OCI-LY3 (cell line): ENCODE results near the gene SPECC1.

Experiments used
- H2AFZ ChIP-seq: fragments of 200-600, 300-600 bp; shearing (Covaris generic); 2 replicates; pipeline ENCODE4 v1.6.0; 2014; ENCODE audit warnings: antibody characterized with exemption, low read depth, low read length
- H3K27ac ChIP-seq: fragments of 200-600, 300-600 bp; sonication (generic); 2 replicates; pipeline ENCODE4 v1.5.1; 2014; ENCODE audit warnings: mild to moderate bottlenecking, low read length, moderate library complexity, mixed read lengths
- H3K27me3 ChIP-seq: fragments of 200-600, 300-600 bp; sonication (generic); 2 replicates; pipeline ENCODE4 v1.6.1; 2014; ENCODE audit warnings: low read depth, low read length, mixed read lengths
- H3K36me3 ChIP-seq: fragments of 200-600, 300-600 bp; sonication (generic); replicated peaks from 2 replicates; pipeline ENCODE3; 2014; ENCODE audit warnings: low read depth, low read length, mixed read lengths
- H3K4me1 ChIP-seq: fragments of 300-600, 200-600 bp; sonication (generic); 2 replicates; pipeline ENCODE4 v1.6.1; 2014; ENCODE audit warnings: low read length, mixed read lengths
- H3K4me2 ChIP-seq: fragments of 200-600, 300-600 bp; sonication (generic); 2 replicates; pipeline ENCODE4 v1.6.1; 2014; ENCODE audit warnings: low read length, mixed read lengths
- H3K4me3 ChIP-seq: fragments of 300-600, 200-600 bp; sonication (generic); 2 replicates; pipeline ENCODE4 v1.5.1; 2014; ENCODE audit warnings: antibody characterized with exemption, mild to moderate bottlenecking, low read length, moderate library complexity
- H3K79me2 ChIP-seq: fragments of 300-600, 200-600 bp; shearing (Covaris generic); 2 replicates; pipeline ENCODE4 v1.6.1; 2014; ENCODE audit warnings: mild to moderate bottlenecking, low read length, mixed read lengths
- H3K9ac ChIP-seq: fragments of 300-600, 200-600 bp; shearing (Covaris generic); 2 replicates; pipeline ENCODE4 v1.6.0; 2014; ENCODE audit warnings: mild to moderate bottlenecking, low read length, moderate library complexity
- H3K9me3 ChIP-seq: fragments of 200-600, 300-600 bp; shearing (Covaris generic); 2 replicates; pipeline ENCODE4 v1.6.1; 2014; ENCODE audit warnings: low read length, mixed read lengths; ENCODE audit not compliant: insufficient read depth
- H4K20me1 ChIP-seq: fragments of 200-600, 300-600 bp; sonication (generic); 2 replicates; pipeline ENCODE4 v1.6.1; 2016; ENCODE audit warnings: low read length, mixed read lengths; ENCODE audit not compliant: insufficient read depth
- EZH2phosphoT487 ChIP-seq: fragments of 200-600 bp; shearing (Covaris generic); IDR thresholded peaks from 2 replicates; pipeline ENCODE4 v1.6.1; 2018; ENCODE audit warnings: antibody characterized with exemption, mixed run types, low read depth
- TF ChIP-seq, protein P1 (sequence below): fragments of 200-600, 300-600 bp; sonication (generic); IDR thresholded peaks from 2 replicates; pipeline ENCODE4 v1.5.1; 2014; ENCODE audit warnings: antibody characterized with exemption, low read length, low read depth

SPECC1 gene

DNA sequence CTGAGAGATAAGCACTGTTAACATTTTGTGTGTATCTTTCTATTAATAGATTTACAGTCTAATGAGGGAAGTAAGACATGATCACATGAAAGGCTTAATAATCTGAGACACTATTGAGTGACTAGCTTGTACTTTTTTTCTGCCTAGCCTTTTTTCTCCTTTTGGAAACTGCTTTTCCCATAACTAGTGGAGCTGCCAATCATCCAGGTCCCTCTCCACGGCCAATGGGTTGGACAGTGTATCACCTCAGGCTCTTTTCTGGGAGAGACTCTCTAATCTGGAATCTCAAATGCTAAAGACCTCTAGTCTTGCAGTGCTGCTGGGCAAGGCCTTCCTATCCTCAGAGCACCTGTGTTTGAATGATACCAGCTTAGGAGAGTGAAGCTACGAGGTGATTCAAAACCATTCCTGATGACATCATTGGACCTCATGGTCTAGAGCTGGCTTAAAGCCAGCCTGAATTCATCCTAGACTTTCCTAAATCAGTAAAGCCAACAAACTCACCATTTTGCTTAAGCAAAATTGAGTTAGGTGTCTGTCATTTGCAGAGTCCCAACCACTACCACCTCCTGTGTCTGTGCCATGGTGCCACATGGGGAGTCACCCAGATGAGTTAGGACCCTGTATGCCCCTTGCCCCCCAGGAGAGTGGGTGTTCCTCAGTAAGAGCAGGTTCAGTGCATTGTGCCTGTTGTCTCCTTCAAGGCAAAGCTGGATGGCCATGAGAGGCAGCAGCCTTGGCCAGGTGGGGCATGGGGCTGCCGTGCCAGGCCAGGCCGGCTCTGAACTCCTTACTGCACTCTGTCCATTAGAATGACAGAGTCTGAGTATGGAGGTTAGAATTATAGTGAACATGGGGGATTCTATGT lies 62.9 kb downstream of the SPECC1 start:
- Histone ChIP-seq H4K20me1 (no peaks in the 10 kb centered on the region), H3K27me3 (no peaks in the 10 kb centered on the region), H3K9ac (no peak overlapping the region), H3K4me2 (no peak overlapping the region), H3K27ac (no peak overlapping the region), H3K4me1 (peaks cover 29% of the 10 kb centered on the region), H3K4me3 (no peak overlapping the region), H3K79me2 (no peaks in the 10 kb centered on the region), H2AFZ (no peak overlapping the region), H3K9me3 (no peaks in the 10 kb centered on the region), H3K36me3 (no peaks in the 10 kb centered on the region)
- TF ChIP-seq EZH2phosphoT487 = no peak
- TF ChIP-seq, protein P1, sequence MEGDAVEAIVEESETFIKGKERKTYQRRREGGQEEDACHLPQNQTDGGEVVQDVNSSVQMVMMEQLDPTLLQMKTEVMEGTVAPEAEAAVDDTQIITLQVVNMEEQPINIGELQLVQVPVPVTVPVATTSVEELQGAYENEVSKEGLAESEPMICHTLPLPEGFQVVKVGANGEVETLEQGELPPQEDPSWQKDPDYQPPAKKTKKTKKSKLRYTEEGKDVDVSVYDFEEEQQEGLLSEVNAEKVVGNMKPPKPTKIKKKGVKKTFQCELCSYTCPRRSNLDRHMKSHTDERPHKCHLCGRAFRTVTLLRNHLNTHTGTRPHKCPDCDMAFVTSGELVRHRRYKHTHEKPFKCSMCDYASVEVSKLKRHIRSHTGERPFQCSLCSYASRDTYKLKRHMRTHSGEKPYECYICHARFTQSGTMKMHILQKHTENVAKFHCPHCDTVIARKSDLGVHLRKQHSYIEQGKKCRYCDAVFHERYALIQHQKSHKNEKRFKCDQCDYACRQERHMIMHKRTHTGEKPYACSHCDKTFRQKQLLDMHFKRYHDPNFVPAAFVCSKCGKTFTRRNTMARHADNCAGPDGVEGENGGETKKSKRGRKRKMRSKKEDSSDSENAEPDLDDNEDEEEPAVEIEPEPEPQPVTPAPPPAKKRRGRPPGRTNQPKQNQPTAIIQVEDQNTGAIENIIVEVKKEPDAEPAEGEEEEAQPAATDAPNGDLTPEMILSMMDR = no peak

DNA sequence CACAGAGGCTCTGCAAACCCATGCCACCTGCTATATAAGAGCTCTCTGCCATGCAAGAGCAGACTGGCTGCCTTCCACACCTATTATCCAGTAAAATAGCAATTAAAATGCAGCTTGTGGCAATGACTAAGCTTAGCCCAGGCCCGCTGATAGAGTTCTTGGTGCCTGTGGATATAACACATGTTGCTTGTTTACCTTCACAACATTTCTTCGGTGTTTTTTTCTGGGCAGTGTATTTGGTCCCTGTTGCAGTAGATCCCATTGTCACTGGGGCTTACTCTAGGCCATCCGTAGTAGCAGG lies 63.5 kb downstream of the SPECC1 start:
- Histone ChIP-seq H3K36me3 (no peaks in the 10 kb centered on the region), H3K4me3 (no peak overlapping the region), H3K79me2 (no peaks in the 10 kb centered on the region), H3K9me3 (no peaks in the 10 kb centered on the region), H4K20me1 (no peaks in the 10 kb centered on the region), H3K27me3 (no peaks in the 10 kb centered on the region), H3K4me2 (no peak overlapping the region), H3K9ac (no peak overlapping the region), H3K4me1 (peaks cover 29% of the 10 kb centered on the region), H2AFZ (no peak overlapping the region), H3K27ac (no peak overlapping the region)
- no peak for TF ChIP-seq EZH2phosphoT487
- TF ChIP-seq, protein P1 = no peak

DNA sequence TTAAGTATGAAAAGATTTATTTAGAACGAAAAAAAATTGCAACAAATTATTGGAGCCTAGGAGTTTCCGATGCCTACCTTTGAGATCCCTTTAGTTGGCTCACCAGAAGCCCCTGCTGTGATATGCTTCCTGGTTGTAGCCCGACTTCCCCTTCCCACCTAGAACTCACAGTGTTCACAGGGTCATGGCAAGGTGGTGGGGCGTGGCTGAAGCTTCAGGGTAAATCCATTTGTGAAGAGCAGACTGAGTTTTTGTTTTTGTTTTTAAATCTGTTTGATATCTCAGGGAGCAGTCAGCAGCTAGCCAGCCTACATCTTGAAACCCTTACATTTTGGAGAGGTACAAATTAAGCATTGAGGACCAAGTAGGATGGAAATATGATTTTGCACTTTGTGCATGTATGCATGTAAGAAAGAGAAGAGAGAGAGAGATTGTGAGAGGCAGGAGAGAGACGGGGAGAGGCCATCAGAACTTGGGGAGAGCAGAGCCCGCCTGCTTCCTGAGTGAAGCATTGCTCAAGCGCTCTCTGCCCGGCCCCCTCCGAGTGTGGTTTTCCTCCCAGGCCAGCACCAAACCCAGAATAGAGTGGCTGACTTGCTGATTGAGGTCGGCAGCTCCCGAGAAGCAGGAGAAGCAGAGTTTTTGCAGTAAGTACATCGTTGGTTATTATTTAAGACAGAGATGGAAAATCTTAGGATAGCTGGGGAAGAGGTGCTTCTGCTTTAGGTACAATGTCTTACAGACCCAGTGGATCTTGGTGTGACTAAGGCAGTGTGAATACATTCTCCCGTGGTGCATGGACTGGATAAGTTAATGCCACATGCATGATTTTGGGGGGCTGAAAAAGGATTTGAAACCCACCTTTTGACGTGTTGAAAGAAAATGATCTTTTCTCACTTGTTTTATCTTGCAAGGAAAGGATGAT lies 64.2 kb downstream of the SPECC1 start:
- Histone ChIP-seq H3K9ac (no peak overlapping the region), H3K4me1 (peaks cover 29% of the 10 kb centered on the region), H3K27ac (no peak overlapping the region), H4K20me1 (no peaks in the 10 kb centered on the region), H3K36me3 (no peaks in the 10 kb centered on the region), H3K27me3 (no peaks in the 10 kb centered on the region), H3K9me3 (no peaks in the 10 kb centered on the region), H3K79me2 (no peaks in the 10 kb centered on the region), H3K4me3 (no peak overlapping the region), H3K4me2 (peak overlapping the region; percentile 56), H2AFZ (no peak overlapping the region)
- TF ChIP-seq EZH2phosphoT487 = no peak
- TF ChIP-seq, protein P1 = no peak

DNA sequence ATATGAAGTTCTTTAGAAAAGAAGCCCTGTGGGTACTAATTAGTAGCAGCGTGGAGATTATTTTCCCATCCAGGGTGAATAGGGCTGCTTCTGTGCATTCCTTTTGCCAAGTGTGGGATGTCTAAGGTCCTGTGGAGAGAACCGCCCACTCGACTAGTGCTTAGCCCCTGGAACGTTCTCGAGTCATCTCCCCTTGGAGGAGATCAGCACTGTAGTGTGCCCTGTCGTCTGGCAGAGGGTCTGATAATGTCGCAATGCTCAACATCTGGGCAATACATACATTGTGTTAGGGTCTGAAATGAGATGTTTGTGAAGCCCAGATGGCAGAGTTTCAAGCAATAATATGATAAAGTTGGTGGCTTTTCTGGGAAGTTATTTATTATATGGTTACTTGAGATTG lies 64.8 kb downstream of the SPECC1 start:
- Histone ChIP-seq H2AFZ (no peak overlapping the region), H3K27me3 (no peaks in the 10 kb centered on the region), H3K27ac (no peak overlapping the region), H3K4me2 (peak overlapping the region; percentile 56), H3K9ac (no peak overlapping the region), H3K9me3 (no peaks in the 10 kb centered on the region), H3K4me3 (no peak overlapping the region), H3K4me1 (peaks cover 29% of the 10 kb centered on the region), H3K79me2 (no peaks in the 10 kb centered on the region), H3K36me3 (no peaks in the 10 kb centered on the region), H4K20me1 (no peaks in the 10 kb centered on the region)
- TF ChIP-seq EZH2phosphoT487 = no peak
- TF ChIP-seq, protein P1 = no peak
